Osteoblast (primary cell): ENCODE results near the gene NUP153. TPM values are rescaled to one million over a fixed set of nuclear protein-coding genes. Genes with fewer than 3 reads are reported as not detected.
A peak's percentile ranks its signal among the peaks of the same experiment; 100 is the strongest.

ENCODE experiments used
- DNase-seq: peaks from one replicate; pipeline ENCODE4 v3.0.0; 2011; ENCODE audit warnings: low spot score, mixed read lengths; ENCODE audit not compliant: insufficient read length; ENCODE audit errors: missing footprints
- H2AFZ ChIP-seq: 2 replicates; pipeline ENCODE4 v1.6.0; 2011; ENCODE audit warnings: mild to moderate bottlenecking, low read length
- H3K27ac ChIP-seq: 2 replicates; pipeline ENCODE4 v1.5.1; 2011; ENCODE audit warnings: mild to moderate bottlenecking, low read depth, low read length, moderate library complexity
- H3K27me3 ChIP-seq: 2 replicates; pipeline ENCODE4 v1.6.0; 2012; ENCODE audit warnings: mild to moderate bottlenecking, control low read depth, inconsistent platforms, low read length, moderate library complexity; ENCODE audit not compliant: insufficient read depth
- H3K36me3 ChIP-seq: 2 replicates; pipeline ENCODE4 v1.5.1; 2011; ENCODE audit warnings: mild to moderate bottlenecking, low read length, control low read depth, moderate library complexity; ENCODE audit not compliant: insufficient read depth
- H3K4me1 ChIP-seq: 2 replicates; pipeline ENCODE4 v1.5.1; 2011; ENCODE audit warnings: mild to moderate bottlenecking, low read length, control low read depth, moderate library complexity; ENCODE audit not compliant: insufficient read depth
- H3K4me2 ChIP-seq: 2 replicates; pipeline ENCODE4 v1.6.0; 2011; ENCODE audit warnings: mild to moderate bottlenecking, low read length; ENCODE audit not compliant: insufficient read depth
- H3K4me3 ChIP-seq: fragments of 200-600 bp; sonication (generic); 3 replicates; pipeline ENCODE4 v1.5.1; 2012; ENCODE audit warnings: mild to moderate bottlenecking, low read length, inconsistent platforms; ENCODE audit not compliant: insufficient read depth
- H3K79me2 ChIP-seq: 2 replicates; pipeline ENCODE4 v1.6.0; 2012; ENCODE audit warnings: mild to moderate bottlenecking, low read length, control low read depth, inconsistent platforms; ENCODE audit not compliant: insufficient read depth
- H3K9me3 ChIP-seq: 2 replicates; pipeline ENCODE4 v1.5.1; 2011; ENCODE audit warnings: low read depth, low read length, control low read depth
- H4K20me1 ChIP-seq: 2 replicates; pipeline ENCODE4 v1.6.0; 2012; ENCODE audit warnings: mild to moderate bottlenecking, low read length, control low read depth; ENCODE audit not compliant: insufficient read depth
- CTCF ChIP-seq: IDR thresholded peaks from 2 replicates; pipeline ENCODE4 v1.5.1; 2011; ENCODE audit warnings: mild to moderate bottlenecking, low read depth, low read length, moderate library complexity; ENCODE audit errors: extremely low read depth
- total RNA-seq: library from RNA; depleted of rRNA; stranded (reverse); fragments of >200 nt; gene quantifications from 2 replicates; pipeline ENCODE4 v1.2.3, GENCODE V29; 2012

Gene NUP153
- total RNA-seq, 1 donor, result 28.6 TPM

- peak overlapping the region; percentile 82 for H3K4me2 ChIP-seq
- H3K36me3 ChIP-seq, result no peaks in the 10 kb centered on the region
- peak overlapping the region; percentile 89 for H3K4me3 ChIP-seq
- H3K27ac ChIP-seq, result peak overlapping the region; percentile 93
- no peaks in the 10 kb centered on the region for H3K9me3 ChIP-seq
- DNase-seq, result peak; percentile 75
- no peaks in the 10 kb centered on the region for H3K27me3 ChIP-seq
- TF ChIP-seq CTCF, result no peak
- peaks cover 61% of the 10 kb centered on the region for H3K79me2 ChIP-seq
- no peak overlapping the region for H2AFZ ChIP-seq
- peaks cover 29% of the 10 kb centered on the region for H3K4me1 ChIP-seq
- H4K20me1 ChIP-seq, result peaks cover 22% of the 10 kb centered on the region
Measured at GRCh38 chr6:17705428-17705777, 1.3 kb downstream of the NUP153 start.

GRCh38 chr6:17703256-17703694 lies 3.5 kb downstream of the NUP153 start:
- Histone ChIP-seq H3K9me3 (no peaks in the 10 kb centered on the region), H2AFZ (no peak overlapping the region), H4K20me1 (peaks cover 35% of the 10 kb centered on the region), H3K27me3 (no peaks in the 10 kb centered on the region), H3K27ac (peak overlapping the region; percentile 78), H3K79me2 (peaks cover 82% of the 10 kb centered on the region), H3K4me1 (peaks cover 21% of the 10 kb centered on the region), H3K4me2 (peak overlapping the region; percentile 58), H3K36me3 (no peaks in the 10 kb centered on the region), H3K4me3 (no peak overlapping the region)
- TF ChIP-seq CTCF, result no peak
- peak; percentile 80 for DNase-seq

GRCh38 chr6:17700421-17701416 lies 6.0 kb downstream of the NUP153 start:
- Histone ChIP-seq H3K9me3 (no peaks in the 10 kb centered on the region), H4K20me1 (peaks cover 39% of the 10 kb centered on the region), H3K4me2 (no peak overlapping the region), H3K27ac (no peak overlapping the region), H2AFZ (no peak overlapping the region), H3K36me3 (no peaks in the 10 kb centered on the region), H3K4me1 (peaks cover 21% of the 10 kb centered on the region), H3K27me3 (no peaks in the 10 kb centered on the region), H3K79me2 (peaks cover 96% of the 10 kb centered on the region), H3K4me3 (no peak overlapping the region)
- no peak for TF ChIP-seq CTCF
- no peak for DNase-seq

GRCh38 chr6:17691925-17692538 lies 14.7 kb downstream of the NUP153 start:
- Histone ChIP-seq H3K27ac (no peak overlapping the region), H3K79me2 (peaks cover 94% of the 10 kb centered on the region), H3K36me3 (peaks cover 7% of the 10 kb centered on the region), H3K9me3 (no peaks in the 10 kb centered on the region), H3K27me3 (no peaks in the 10 kb centered on the region), H2AFZ (no peak overlapping the region), H4K20me1 (peaks cover 31% of the 10 kb centered on the region), H3K4me2 (no peak overlapping the region), H3K4me1 (peaks cover 6% of the 10 kb centered on the region), H3K4me3 (no peak overlapping the region)
- no peak for TF ChIP-seq CTCF
- DNase-seq, result no peak
